Activated CD4-positive, alpha-beta T cell treated with anti-CD3 and anti-CD28 coated beads, Interleukin-2, amount 10 ng/mL, durations not matched to agents 7 days and 5 days (primary cell): ENCODE results near the gene IQCK. TPM values are rescaled to one million over a fixed set of nuclear protein-coding genes. Genes with fewer than 3 reads are reported as not detected.

Experiments used
- CTCF ChIA-PET: fragments of 350-600 bp; sonication (Branson Sonifier 250); formaldehyde crosslinking; loops from one replicate; lab custom pipeline; 2021; ENCODE audit warnings: antibody characterized with exemption; lab: Charles Lee
- POLR2A ChIA-PET: fragments of 350-600 bp; sonication (Branson Sonifier 250); formaldehyde crosslinking; loops from one replicate; lab custom pipeline; 2021; ENCODE audit warnings: antibody characterized with exemption; lab: Charles Lee
- DNase-seq: peaks from one replicate; pipeline ENCODE4 v3.0.0-alpha.2; 2020
- H3K27ac Mint-ChIP-seq: one replicate; pipeline ENCODE4 v1.8.0; 2021; ENCODE audit warnings: mild to moderate bottlenecking, moderate library complexity, mixed read lengths
- H3K27me3 Mint-ChIP-seq: one replicate; pipeline ENCODE4 v1.8.0; 2021; ENCODE audit warnings: mixed read lengths
- H3K36me3 Mint-ChIP-seq: one replicate; pipeline ENCODE4 v1.8.0; 2021; ENCODE audit warnings: low read depth, mixed read lengths
- H3K4me1 Mint-ChIP-seq: one replicate; pipeline ENCODE4 v1.8.0; 2021; ENCODE audit warnings: mixed read lengths
- H3K4me3 Mint-ChIP-seq: one replicate; pipeline ENCODE4 v1.8.0; 2021; ENCODE audit warnings: mild to moderate bottlenecking, moderate library complexity, mixed read lengths
- H3K9me3 Mint-ChIP-seq: one replicate; pipeline ENCODE4 v1.8.0; 2021; ENCODE audit warnings: mixed read lengths
- total RNA-seq, 2 experiments: library from RNA; stranded (reverse); gene quantifications; one replicate each; pipeline ENCODE4 v1.2.3, GENCODE V29; 2021

The IQCK gene
- total RNA-seq, 2 experiments from 2014 or later = 1.1 to 1.5 TPM

GRCh38 chr16:19842426-19843157 lies 124.5 kb downstream of the IQCK start:
- ChIA-PET POLR2A (no interaction called here), CTCF (no interaction called here)
- Mint-ChIP-seq H3K4me1 (no peaks in the 10 kb centered on the region), H3K27me3 (no peaks in the 10 kb centered on the region), H3K27ac (no peak overlapping the region), H3K9me3 (no peaks in the 10 kb centered on the region), H3K4me3 (no peak overlapping the region), H3K36me3 (no peaks in the 10 kb centered on the region)
- DNase-seq = no peak

- no peak overlapping the region for H3K4me3 Mint-ChIP-seq
- H3K4me1 Mint-ChIP-seq = no peaks in the 10 kb centered on the region
- H3K27ac Mint-ChIP-seq = no peak overlapping the region
- ChIA-PET POLR2A (no interaction called here), CTCF (no interaction called here)
- no peaks in the 10 kb centered on the region for H3K27me3 Mint-ChIP-seq
- no peaks in the 10 kb centered on the region for H3K9me3 Mint-ChIP-seq
- no peak for DNase-seq
- no peaks in the 10 kb centered on the region for H3K36me3 Mint-ChIP-seq
Observed at GRCh38 chr16:19843371-19843770, 125.3 kb downstream of the IQCK start.

- Mint-ChIP-seq H3K27me3 (no peaks in the 10 kb centered on the region), H3K9me3 (no peaks in the 10 kb centered on the region), H3K36me3 (no peaks in the 10 kb centered on the region), H3K27ac (no peak overlapping the region), H3K4me1 (no peaks in the 10 kb centered on the region), H3K4me3 (no peak overlapping the region)
- ChIA-PET POLR2A (no interaction called here), CTCF (no interaction called here)
- DNase-seq = no peak
Observed at GRCh38 chr16:19844945-19845641, 127.0 kb downstream of the IQCK start.

GRCh38 chr16:19846436-19846835 lies 128.4 kb downstream of the IQCK start:
- Mint-ChIP-seq H3K4me3 (no peak overlapping the region), H3K27me3 (no peaks in the 10 kb centered on the region)
- POLR2A ChIA-PET = no interaction called here

GRCh38 chr16:19848756-19849155 lies 130.7 kb downstream of the IQCK start:
- no peak overlapping the region for H3K4me3 Mint-ChIP-seq
- POLR2A ChIA-PET = no interaction called here
- DNase-seq = no peak
- H3K27ac Mint-ChIP-seq = no peak overlapping the region
- CTCF ChIA-PET = no interaction called here
- H3K27me3 Mint-ChIP-seq = no peaks in the 10 kb centered on the region
- H3K36me3 Mint-ChIP-seq = no peaks in the 10 kb centered on the region
- H3K4me1 Mint-ChIP-seq = no peaks in the 10 kb centered on the region
- H3K9me3 Mint-ChIP-seq = no peaks in the 10 kb centered on the region

More at GRCh38 chr16:19846436-19846835, 128.4 kb downstream of the IQCK start:
- Mint-ChIP-seq H3K27ac (no peak overlapping the region), H3K9me3 (no peaks in the 10 kb centered on the region), H3K36me3 (no peaks in the 10 kb centered on the region), H3K4me1 (no peaks in the 10 kb centered on the region)
- no peak for DNase-seq
- CTCF ChIA-PET = no interaction called here

GRCh38 chr16:19850131-19850817 lies 132.2 kb downstream of the IQCK start:
- ChIA-PET POLR2A (no interaction called here), CTCF (no interaction called here)
- Mint-ChIP-seq H3K9me3 (no peaks in the 10 kb centered on the region), H3K27ac (no peak overlapping the region), H3K36me3 (no peaks in the 10 kb centered on the region), H3K4me3 (no peak overlapping the region), H3K4me1 (no peaks in the 10 kb centered on the region), H3K27me3 (no peaks in the 10 kb centered on the region)
- no peak for DNase-seq

GRCh38 chr16:19851476-19851875 lies 133.4 kb downstream of the IQCK start:
- POLR2A ChIA-PET = no interaction called here
- Mint-ChIP-seq H3K27me3 (no peaks in the 10 kb centered on the region), H3K4me1 (no peaks in the 10 kb centered on the region), H3K4me3 (no peak overlapping the region), H3K9me3 (no peaks in the 10 kb centered on the region), H3K36me3 (no peaks in the 10 kb centered on the region), H3K27ac (no peak overlapping the region)
- CTCF ChIA-PET = no interaction called here
- DNase-seq = no peak

- H3K36me3 Mint-ChIP-seq = no peaks in the 10 kb centered on the region
- H3K27ac Mint-ChIP-seq = no peak overlapping the region
- no peaks in the 10 kb centered on the region for H3K9me3 Mint-ChIP-seq
- H3K27me3 Mint-ChIP-seq = no peaks in the 10 kb centered on the region
- no peak for DNase-seq
- POLR2A ChIA-PET = no interaction called here
- H3K4me3 Mint-ChIP-seq = no peak overlapping the region
- CTCF ChIA-PET = no interaction called here
- H3K4me1 Mint-ChIP-seq = no peaks in the 10 kb centered on the region
Observed at GRCh38 chr16:19853132-19853741, 135.2 kb downstream of the IQCK start.

- no peak for DNase-seq
- Mint-ChIP-seq H3K4me3 (no peak overlapping the region), H3K27ac (no peak overlapping the region), H3K4me1 (no peaks in the 10 kb centered on the region), H3K36me3 (no peaks in the 10 kb centered on the region), H3K27me3 (no peaks in the 10 kb centered on the region), H3K9me3 (no peaks in the 10 kb centered on the region)
- POLR2A ChIA-PET = no interaction called here
- CTCF ChIA-PET = interaction anchor here (0.6 kb wide), 1 partner anchor 764 kb away, joined by 3 read pairs; no protein-coding TSS in a partner anchor
Observed at GRCh38 chr16:19853742-19854542, 135.9 kb downstream of the IQCK start.

GRCh38 chr16:19854543-19854876 lies 136.4 kb downstream of the IQCK start:
- H3K4me3 Mint-ChIP-seq = no peak overlapping the region
- H3K36me3 Mint-ChIP-seq = no peaks in the 10 kb centered on the region
- ChIA-PET POLR2A (no interaction called here), CTCF (interaction anchor here (0.6 kb wide), 1 partner anchor 763 kb away, joined by 3 read pairs; no protein-coding TSS in a partner anchor)
- H3K27me3 Mint-ChIP-seq = no peaks in the 10 kb centered on the region
- no peak overlapping the region for H3K27ac Mint-ChIP-seq
- no peaks in the 10 kb centered on the region for H3K4me1 Mint-ChIP-seq
- no peaks in the 10 kb centered on the region for H3K9me3 Mint-ChIP-seq
- DNase-seq = no peak

- no peaks in the 10 kb centered on the region for H3K9me3 Mint-ChIP-seq
- H3K4me3 Mint-ChIP-seq = no peak overlapping the region
- ChIA-PET CTCF (no interaction called here), POLR2A (no interaction called here)
- H3K27me3 Mint-ChIP-seq = no peaks in the 10 kb centered on the region
- no peak overlapping the region for H3K27ac Mint-ChIP-seq
- no peaks in the 10 kb centered on the region for H3K4me1 Mint-ChIP-seq
- H3K36me3 Mint-ChIP-seq = no peaks in the 10 kb centered on the region
- DNase-seq = no peak
Observed at GRCh38 chr16:19856120-19856519, 138.0 kb downstream of the IQCK start.

- POLR2A ChIA-PET = no interaction called here
- DNase-seq = no peak
- no peaks in the 10 kb centered on the region for H3K27me3 Mint-ChIP-seq
- CTCF ChIA-PET = interaction anchor here (0.7 to 1.0 kb wide), 3 partner anchors 10 to 31 kb away, joined by 3 to 6 read pairs (median 4); no protein-coding TSS in a partner anchor
- H3K36me3 Mint-ChIP-seq = no peaks in the 10 kb centered on the region
- no peak overlapping the region for H3K27ac Mint-ChIP-seq
- no peak overlapping the region for H3K4me3 Mint-ChIP-seq
- H3K9me3 Mint-ChIP-seq = no peaks in the 10 kb centered on the region
- H3K4me1 Mint-ChIP-seq = no peaks in the 10 kb centered on the region
Observed at GRCh38 chr16:19857593-19858339, 139.7 kb downstream of the IQCK start.
